CD4-positive, alpha-beta T cell (primary cell): ENCODE results near the gene CORIN. TPM values are rescaled to one million over a fixed set of nuclear protein-coding genes. Genes with fewer than 3 reads are reported as not detected.

Experiments used
- ATAC-seq: fragments of 200-7000 bp; cut with Tn5 transposase; one replicate; pipeline ENCODE4 v1.10.0; 2022; ENCODE audit warnings: mild to moderate bottlenecking; ENCODE audit not compliant: poor library complexity
- CTCF ChIA-PET: fragments of 350-600 bp; sonication (Branson Sonifier 250); formaldehyde crosslinking; loops from one replicate; lab custom pipeline; 2021; ENCODE audit warnings: antibody characterized with exemption, inconsistent platforms; lab: Charles Lee
- POLR2A ChIA-PET: fragments of 350-600 bp; sonication (Branson Sonifier 250); formaldehyde crosslinking; loops from one replicate; lab custom pipeline; 2021; ENCODE audit warnings: antibody characterized with exemption, inconsistent platforms; lab: Charles Lee
- DNase-seq, 14 experiments: peaks; one replicate each; pipeline ENCODE4 v3.0.0-alpha.2; 2013 to 2020; ENCODE audit warnings: mixed read lengths in 2 of 14
- H3K27ac ChIP-seq, 2 donors: one replicate each; pipeline versions ENCODE4 v1.5.1 to v1.7.0; 2013; ENCODE audit warnings: low read length in 2 of 2, low read depth in 1 of 2, mild to moderate bottlenecking in 1 of 2
- H3K27me3 ChIP-seq, 2 experiments: 1 replicate in 1 of 2; 2 replicates in 1 of 2; pipeline versions ENCODE4 v1.6.1 to v1.7.0; 2013; ENCODE audit warnings: low read length in 2 of 2, control low read depth in 1 of 2, mild to moderate bottlenecking in 1 of 2, moderate library complexity in 1 of 2; ENCODE audit not compliant: insufficient read depth in 2 of 2, control insufficient read depth in 1 of 2
- H3K36me3 ChIP-seq: one replicate; pipeline ENCODE4 v1.6.1; 2013; ENCODE audit warnings: low read length, control low read depth; ENCODE audit not compliant: insufficient read depth
- H3K4me1 ChIP-seq: one replicate; pipeline ENCODE4 v1.6.1; 2013; ENCODE audit warnings: low read length, control low read depth; ENCODE audit not compliant: insufficient read depth
- H3K4me3 ChIP-seq: one replicate; pipeline ENCODE4 v1.5.1; 2013; ENCODE audit warnings: mild to moderate bottlenecking, low read length, moderate library complexity
- H3K9me3 ChIP-seq, 2 experiments: 1 replicate in 1 of 2; 2 replicates in 1 of 2; pipeline versions ENCODE4 v1.6.1 to v1.7.0; 2013; ENCODE audit warnings: low read length in 2 of 2, mild to moderate bottlenecking in 2 of 2, control low read depth in 1 of 2, moderate library complexity in 1 of 2; ENCODE audit not compliant: control insufficient read depth in 1 of 2, insufficient read depth in 1 of 2
- H3K27ac Mint-ChIP-seq: one replicate; pipeline ENCODE4 v1.8.0; 2020; ENCODE audit warnings: mixed read lengths
- H3K27me3 Mint-ChIP-seq: one replicate; pipeline ENCODE4 v1.8.0; 2021; ENCODE audit warnings: mixed read lengths
- H3K36me3 Mint-ChIP-seq: one replicate; pipeline ENCODE4 v1.8.0; 2021; ENCODE audit warnings: low read depth, mixed read lengths
- H3K4me1 Mint-ChIP-seq: one replicate; pipeline ENCODE4 v1.8.0; 2021; ENCODE audit warnings: low read depth, mixed read lengths
- H3K4me3 Mint-ChIP-seq: one replicate; pipeline ENCODE4 v1.8.0; 2020; ENCODE audit warnings: mild to moderate bottlenecking, mixed read lengths
- H3K9me3 Mint-ChIP-seq: one replicate; pipeline ENCODE4 v1.8.0; 2020; ENCODE audit warnings: mixed read lengths
- intact Hi-C, 2 experiments: fragments of 100-400 bp; cut with DNase I in 1 of 2; cut with micrococcal nuclease in 1 of 2; formaldehyde crosslinking; loops; one replicate each; pipeline versions ENCODE4 v1.15.1 to v1.9.0; 2023 to 2025; cut with DNase I, micrococcal nuclease
- total RNA-seq, 174 experiments: library from RNA in 2 of 174; stranded (reverse) in 2 of 174; gene quantifications; one replicate each; pipeline ENCODE4 v1.2.3 and lab custom pipeline; 2021 to 2026
- TF ChIP-seq, protein P1 (sequence below): fragments of 200-600 bp; IDR thresholded peaks from one replicate; pipeline ENCODE4 v1.8.0; 2022; ENCODE audit warnings: antibody characterized with exemption, mild to moderate bottlenecking

CORIN gene
- total RNA-seq, 2 experiments from 2014 or later = 0.14 TPM; not detected in 1

DNA sequence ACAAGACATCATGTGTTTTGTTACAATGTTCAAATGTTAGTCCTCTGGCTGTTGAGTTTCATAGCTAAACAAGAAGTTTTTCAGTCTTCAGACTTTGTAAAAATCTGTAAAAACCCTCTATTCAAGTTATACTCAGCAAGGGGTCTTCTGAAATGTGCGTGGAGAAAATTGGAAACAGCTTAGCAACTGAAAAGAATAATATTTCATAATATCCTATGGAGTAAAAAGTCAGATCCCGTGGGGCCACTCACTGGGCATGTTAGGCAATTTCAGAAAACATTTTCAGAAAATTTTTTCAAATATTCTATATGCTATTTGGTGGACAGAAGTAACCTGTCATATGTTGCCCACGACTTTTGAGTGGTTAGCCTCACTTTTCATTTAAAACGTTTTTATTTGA lies 118.3 kb downstream of the CORIN start:
- Histone ChIP-seq H3K27me3 (peaks cover 0 to 3% of the 10 kb centered on the region in 2 experiments), H3K36me3 (no peaks in the 10 kb centered on the region), H3K4me3 (no peak overlapping the region), H3K4me1 (no peaks in the 10 kb centered on the region), H3K9me3 (no peaks in the 10 kb centered on the region), H3K27ac (no peak overlapping the region)
- Mint-ChIP-seq H3K9me3 (no peaks in the 10 kb centered on the region), H3K27ac (no peak overlapping the region), H3K4me1 (no peaks in the 10 kb centered on the region), H3K27me3 (peaks cover 60% of the 10 kb centered on the region), H3K4me3 (no peak overlapping the region), H3K36me3 (no peaks in the 10 kb centered on the region)
- TF ChIP-seq, protein P1, sequence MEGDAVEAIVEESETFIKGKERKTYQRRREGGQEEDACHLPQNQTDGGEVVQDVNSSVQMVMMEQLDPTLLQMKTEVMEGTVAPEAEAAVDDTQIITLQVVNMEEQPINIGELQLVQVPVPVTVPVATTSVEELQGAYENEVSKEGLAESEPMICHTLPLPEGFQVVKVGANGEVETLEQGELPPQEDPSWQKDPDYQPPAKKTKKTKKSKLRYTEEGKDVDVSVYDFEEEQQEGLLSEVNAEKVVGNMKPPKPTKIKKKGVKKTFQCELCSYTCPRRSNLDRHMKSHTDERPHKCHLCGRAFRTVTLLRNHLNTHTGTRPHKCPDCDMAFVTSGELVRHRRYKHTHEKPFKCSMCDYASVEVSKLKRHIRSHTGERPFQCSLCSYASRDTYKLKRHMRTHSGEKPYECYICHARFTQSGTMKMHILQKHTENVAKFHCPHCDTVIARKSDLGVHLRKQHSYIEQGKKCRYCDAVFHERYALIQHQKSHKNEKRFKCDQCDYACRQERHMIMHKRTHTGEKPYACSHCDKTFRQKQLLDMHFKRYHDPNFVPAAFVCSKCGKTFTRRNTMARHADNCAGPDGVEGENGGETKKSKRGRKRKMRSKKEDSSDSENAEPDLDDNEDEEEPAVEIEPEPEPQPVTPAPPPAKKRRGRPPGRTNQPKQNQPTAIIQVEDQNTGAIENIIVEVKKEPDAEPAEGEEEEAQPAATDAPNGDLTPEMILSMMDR = no peak
- no peak for DNase-seq
- CTCF ChIA-PET = no interaction called here
- intact Hi-C loops = no loop called here
- POLR2A ChIA-PET = no interaction called here
- no peak for ATAC-seq

DNA sequence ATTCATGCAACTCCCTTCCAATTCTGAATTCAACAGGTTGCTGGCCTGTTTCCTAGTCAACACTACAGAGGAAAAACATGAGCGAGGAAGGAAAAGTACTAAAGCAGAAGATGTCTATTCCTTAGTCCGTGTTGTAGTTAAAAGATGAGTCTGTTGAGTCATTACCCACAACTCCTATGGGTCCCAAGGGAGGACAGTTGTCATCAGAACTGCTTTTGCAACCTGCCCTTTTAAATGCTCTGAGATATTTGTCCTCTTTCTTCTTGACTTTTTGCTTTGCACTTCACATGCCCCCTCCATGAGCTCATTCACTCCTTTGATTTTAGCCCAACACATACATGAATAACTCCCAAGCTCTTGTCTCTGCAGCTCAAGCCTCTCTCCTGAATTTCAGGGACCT lies 119.2 kb downstream of the CORIN start:
- TF ChIP-seq, protein P1 = no peak
- peaks cover 63% of the 10 kb centered on the region for H3K27me3 Mint-ChIP-seq
- CTCF ChIA-PET = no interaction called here

DNA sequence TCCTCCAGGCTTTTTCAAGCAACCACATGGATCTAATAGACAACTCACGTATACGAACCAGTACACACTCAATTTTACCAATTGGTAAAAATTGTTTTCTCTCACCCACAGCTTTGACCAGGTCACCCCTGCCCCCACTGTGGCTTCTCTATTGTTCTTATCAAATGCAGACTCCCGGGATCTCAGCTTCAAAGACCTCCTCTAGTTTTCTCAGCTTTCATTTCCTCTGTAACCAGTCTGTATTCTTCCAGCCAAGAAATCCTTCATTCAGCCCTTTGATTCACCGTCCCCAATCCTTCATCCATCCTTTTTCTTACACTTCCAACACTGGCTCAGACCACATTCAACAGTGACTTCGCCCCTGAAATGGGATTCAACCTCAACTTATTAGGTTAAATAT lies 120.7 kb downstream of the CORIN start:
- Histone ChIP-seq H3K4me3 (no peak overlapping the region), H3K9me3 (no peaks in the 10 kb centered on the region), H3K36me3 (no peaks in the 10 kb centered on the region), H3K27ac (no peak overlapping the region), H3K27me3 (peaks cover 0 to 6% of the 10 kb centered on the region in 2 experiments), H3K4me1 (no peaks in the 10 kb centered on the region)
- ATAC-seq (no peak), DNase-seq (no peak)
- Mint-ChIP-seq H3K4me3 (no peak overlapping the region), H3K9me3 (no peaks in the 10 kb centered on the region), H3K4me1 (no peaks in the 10 kb centered on the region), H3K36me3 (no peaks in the 10 kb centered on the region), H3K27ac (no peak overlapping the region), H3K27me3 (peaks cover 59% of the 10 kb centered on the region)
- TF ChIP-seq, protein P1 = no peak
- intact Hi-C loops = no loop called here
- POLR2A ChIA-PET = no interaction called here
- CTCF ChIA-PET = no interaction called here

More for the DNA sequence above, 119.2 kb downstream of the CORIN start:
- Mint-ChIP-seq H3K4me1 (no peaks in the 10 kb centered on the region), H3K4me3 (no peak overlapping the region), H3K9me3 (no peaks in the 10 kb centered on the region), H3K36me3 (no peaks in the 10 kb centered on the region), H3K27ac (no peak overlapping the region)
- Histone ChIP-seq H3K9me3 (no peaks in the 10 kb centered on the region), H3K4me3 (no peak overlapping the region), H3K4me1 (no peaks in the 10 kb centered on the region), H3K27ac (no peak overlapping the region), H3K27me3 (peaks cover 0 to 6% of the 10 kb centered on the region in 2 experiments), H3K36me3 (no peaks in the 10 kb centered on the region)
- no peak for DNase-seq
- no peak for ATAC-seq
- POLR2A ChIA-PET = no interaction called here
- intact Hi-C loops = no loop called here
